HG03460 (cell line): ENCODE data around the gene VMAC.
"Not testable (repeated sequence)": the region's sequence is repeated elsewhere in the genome, so short reads cannot be mapped to it uniquely, and the experiment has no call there.

ENCODE experiments used
- ATAC-seq: cut with Tn5 transposase; IDR thresholded peaks from one replicate; pipeline ENCODE4 v1.9.1; 2021; ENCODE audit not compliant: unreplicated experiment

Gene VMAC

GRCh38 chr19:5883157-5883873, 21.4 kb upstream of the VMAC start:
- not testable (repeated sequence) for ATAC-seq

- not testable (repeated sequence) for ATAC-seq
Measured at GRCh38 chr19:5884065-5884811, 20.4 kb upstream of the VMAC start.

GRCh38 chr19:5889288-5889971, 15.2 kb upstream of the VMAC start:
- ATAC-seq: no peak

GRCh38 chr19:5890099-5890498, 14.6 kb upstream of the VMAC start:
- no peak for ATAC-seq

- no peak for ATAC-seq
Measured at GRCh38 chr19:5891572-5891937, 13.1 kb upstream of the VMAC start.

- ATAC-seq: no peak
Measured at GRCh38 chr19:5891938-5892771, 12.5 kb upstream of the VMAC start.

GRCh38 chr19:5892772-5893275, 11.8 kb upstream of the VMAC start:
- no peak for ATAC-seq

GRCh38 chr19:5893296-5893903, 11.3 kb upstream of the VMAC start:
- ATAC-seq: no peak

GRCh38 chr19:5893907-5894703, 10.6 kb upstream of the VMAC start:
- ATAC-seq: no peak

- no peak for ATAC-seq
Measured at GRCh38 chr19:5894704-5895349, 9.8 kb upstream of the VMAC start.

GRCh38 chr19:5895409-5895808, 9.3 kb upstream of the VMAC start:
- no peak for ATAC-seq

GRCh38 chr19:5895890-5896289, 8.8 kb upstream of the VMAC start:
- no peak for ATAC-seq

- ATAC-seq: no peak
Measured at GRCh38 chr19:5896365-5897076, 8.2 kb upstream of the VMAC start.

GRCh38 chr19:5897189-5897969, 7.3 kb upstream of the VMAC start:
- ATAC-seq: no peak

- ATAC-seq: no peak
Measured at GRCh38 chr19:5899728-5900526, 4.7 kb upstream of the VMAC start.

- no peak for ATAC-seq
Measured at GRCh38 chr19:5900976-5901375, 3.7 kb upstream of the VMAC start.

- no peak for ATAC-seq
Measured at GRCh38 chr19:5903056-5903623, 1.5 kb upstream of the VMAC start.
